HTERT RPE-1 (cell line): ENCODE data around the gene TPCN2.
"Not testable (repeated sequence)": the region's sequence is repeated elsewhere in the genome, so short reads cannot be mapped to it uniquely, and the experiment has no call there.

Source experiments
- in situ Hi-C: fragments of 300-500 bp; cut with MboI; formaldehyde crosslinking; loops from 4 replicates; pipeline ENCODE4 v1.14.3; 2020; ENCODE audit warnings: low sequenced_read_pairs

Gene TPCN2

GRCh38 chr11:69140161-69140560 is 91.4 kb downstream of the TPCN2 start:
- in situ Hi-C loops: not testable (repeated sequence)

GRCh38 chr11:69140635-69141034 is 91.9 kb downstream of the TPCN2 start:
- in situ Hi-C loops: no loop called here

GRCh38 chr11:69141742-69142141 is 93.0 kb downstream of the TPCN2 start:
- in situ Hi-C loops: no loop called here

- in situ Hi-C loops: no loop called here
Measured at GRCh38 chr11:69142895-69143294, 94.2 kb downstream of the TPCN2 start.

GRCh38 chr11:69144316-69145049 is 95.8 kb downstream of the TPCN2 start:
- in situ Hi-C loops: no loop called here

- in situ Hi-C loops: no loop called here
Measured at GRCh38 chr11:69145050-69145380, 96.3 kb downstream of the TPCN2 start.

- in situ Hi-C loops: no loop called here
Measured at GRCh38 chr11:69148377-69148762, 99.6 kb downstream of the TPCN2 start.

- in situ Hi-C loops: no loop called here
Measured at GRCh38 chr11:69148806-69149205, 100.1 kb downstream of the TPCN2 start.

- in situ Hi-C loops: not testable (repeated sequence)
Measured at GRCh38 chr11:69149338-69150045, 100.8 kb downstream of the TPCN2 start.

GRCh38 chr11:69150175-69150574 is 101.4 kb downstream of the TPCN2 start:
- in situ Hi-C loops: no loop called here

- in situ Hi-C loops: no loop called here
Measured at GRCh38 chr11:69151836-69152235, 103.1 kb downstream of the TPCN2 start.

- in situ Hi-C loops: no loop called here
Measured at GRCh38 chr11:69152733-69153421, 104.1 kb downstream of the TPCN2 start.

GRCh38 chr11:69153661-69154060 is 104.9 kb downstream of the TPCN2 start:
- in situ Hi-C loops: no loop called here

GRCh38 chr11:69154211-69154913 is 105.6 kb downstream of the TPCN2 start:
- in situ Hi-C loops: no loop called here

- in situ Hi-C loops: no loop called here
Measured at GRCh38 chr11:69154938-69155301, 106.2 kb downstream of the TPCN2 start.

- in situ Hi-C loops: no loop called here
Measured at GRCh38 chr11:69155302-69156234, 106.8 kb downstream of the TPCN2 start, which contains the start of gene SMIM38. TSS of gene SMIM38 (plus strand) at chr11:69155935. CDS start at chr11:69157847, 1,912 bp downstream.

- in situ Hi-C loops: no loop called here
Measured at GRCh38 chr11:69156235-69156639, 107.5 kb downstream of the TPCN2 start.

- in situ Hi-C loops: no loop called here
Measured at GRCh38 chr11:69156673-69157155, 108.0 kb downstream of the TPCN2 start.

GRCh38 chr11:69157156-69157821 is 108.6 kb downstream of the TPCN2 start:
- in situ Hi-C loops: no loop called here

GRCh38 chr11:69157822-69158231 is 109.1 kb downstream of the TPCN2 start:
- in situ Hi-C loops: no loop called here
